SKM-1 (cell line): Measurements from ENCODE around the gene RNF141.
A peak's percentile ranks its signal among the peaks of the same experiment; 100 is the strongest.

Experiments used
- DNase-seq: peaks from one replicate; lab custom pipeline; 2025; ENCODE audit not compliant: unreplicated experiment; lab: John Stamatoyannopoulos, UW

The RNF141 gene

DNA sequence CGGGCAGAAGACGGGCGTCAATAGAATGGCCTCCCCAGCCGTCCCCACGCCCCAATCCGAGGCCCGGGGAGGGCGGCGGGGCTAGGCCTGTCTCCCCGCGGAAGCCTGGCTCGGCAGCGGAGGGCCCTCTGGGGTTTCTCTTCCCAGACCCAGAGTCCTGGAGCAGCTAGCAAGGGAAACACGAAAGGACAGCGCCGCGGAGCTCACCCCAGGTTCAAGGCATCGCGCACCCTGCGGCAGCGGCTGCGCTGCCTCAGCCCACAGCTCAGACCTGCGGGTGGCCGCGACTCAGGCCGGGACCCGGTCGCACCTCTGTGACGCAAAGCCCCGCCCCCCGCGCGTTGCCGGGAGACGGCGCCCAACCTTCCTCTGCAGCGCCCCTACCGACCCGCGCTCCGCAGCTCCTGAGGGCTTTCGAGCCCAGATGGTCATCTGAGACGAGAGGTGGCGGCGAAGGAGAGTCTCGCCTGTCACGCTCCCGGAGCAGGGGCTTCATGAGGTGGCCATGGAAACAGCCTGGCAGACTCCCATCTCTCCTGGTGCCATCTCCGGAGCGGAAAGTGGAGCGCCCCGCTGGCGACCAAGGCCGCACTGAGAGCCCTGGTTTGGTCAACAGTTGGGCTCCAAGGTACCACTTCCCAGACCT, at the start of gene RNF141:
RNF141 (minus strand) TSS at position 273 of the 646 bp plus-strand sequence. CDS start 7,029 bp downstream, outside the sequence.
- peak; percentile 80 for DNase-seq

DNA sequence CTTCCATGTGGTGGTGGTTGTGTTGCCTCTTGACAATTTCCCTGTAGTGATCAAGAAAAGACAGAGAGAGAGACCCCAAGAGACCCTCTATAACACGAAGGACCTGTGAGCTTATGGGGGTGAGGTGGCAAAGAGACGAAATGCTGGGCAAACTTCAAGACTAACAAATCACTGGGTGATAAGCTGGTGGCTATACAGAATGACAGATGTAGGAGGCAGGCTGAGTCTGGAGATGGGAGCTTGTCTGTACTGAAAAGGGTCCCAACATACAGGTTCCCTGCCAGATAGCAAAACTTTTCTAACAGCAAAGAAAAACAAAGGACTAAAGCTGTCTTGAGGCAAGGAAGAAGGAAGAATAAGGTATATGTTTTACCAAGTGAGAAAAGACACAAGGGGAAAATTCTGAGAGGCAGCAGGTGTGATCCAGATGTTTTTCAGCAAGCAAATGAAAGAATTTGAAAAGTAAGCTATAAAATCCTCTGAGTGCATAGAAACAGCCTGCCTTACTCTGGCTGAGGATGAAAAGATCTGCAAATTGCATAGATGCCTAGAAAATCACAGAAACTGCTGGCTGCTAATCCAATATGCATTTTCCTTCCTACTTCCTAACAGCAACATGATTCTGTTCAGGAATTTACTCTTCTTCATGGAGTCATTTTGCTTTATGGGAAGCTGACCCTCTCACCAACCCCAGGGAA, 49.4 kb upstream of the RNF141 start:
- DNase-seq, result no peak

GRCh38 chr11:10588904-10589303, 47.9 kb upstream of the RNF141 start:
- DNase-seq, result no peak

GRCh38 chr11:10587995-10588394, 47.0 kb upstream of the RNF141 start:
- DNase-seq, result no peak

- DNase-seq, result no peak
These were observed 46.4 kb upstream of the RNF141 start for GRCh38 chr11:10587388-10587787.

DNA sequence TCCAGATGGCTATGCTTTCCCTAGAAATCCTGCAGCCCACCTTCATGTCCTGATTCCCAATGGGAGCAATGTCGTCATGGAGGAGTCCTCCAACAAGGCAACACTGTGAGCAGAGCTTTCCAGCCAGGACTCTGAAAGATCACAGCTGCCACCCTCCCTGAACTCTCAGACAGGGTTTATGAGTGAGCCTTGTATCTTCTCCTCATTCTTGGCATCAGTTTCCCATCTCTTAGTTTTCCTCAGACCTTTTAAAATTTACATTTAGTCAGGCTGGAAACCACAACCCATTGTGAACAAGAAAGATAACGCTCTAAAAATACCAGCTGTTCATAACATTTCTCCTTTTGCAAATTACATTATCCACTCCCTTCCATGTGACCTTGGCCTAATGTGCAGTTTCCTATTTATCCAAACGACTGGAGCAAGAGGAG, 43.1 kb upstream of the RNF141 start:
- DNase-seq, result no peak

DNA sequence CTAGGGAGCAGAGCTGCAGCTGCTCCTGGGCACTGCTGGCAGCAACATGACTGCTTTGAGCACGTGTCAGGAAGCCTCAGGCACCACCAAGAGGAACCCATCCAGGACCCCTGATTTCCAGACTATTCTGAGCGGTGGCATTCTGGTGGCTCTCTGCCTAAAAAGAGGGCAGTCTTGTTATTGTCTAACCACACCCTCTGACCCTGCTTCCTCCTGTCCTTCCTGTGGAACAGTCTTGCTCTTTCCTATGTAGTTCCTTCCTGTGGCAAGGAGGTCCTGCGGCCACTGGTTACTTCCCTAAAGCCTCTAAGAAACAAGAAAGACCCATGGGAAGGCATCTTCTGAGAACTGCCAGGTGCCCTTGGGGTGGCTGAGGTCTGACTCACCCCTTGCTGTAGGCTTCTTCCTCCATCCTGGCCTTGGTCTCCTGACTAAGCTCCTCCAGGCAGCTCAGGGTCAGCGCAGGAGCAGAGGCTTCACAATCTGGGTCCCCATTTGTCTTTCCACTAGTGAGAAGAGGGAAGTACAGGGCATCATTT, 40.6 kb upstream of the RNF141 start:
- DNase-seq, result peak; percentile 98

GRCh38 chr11:10580623-10581022, 39.6 kb upstream of the RNF141 start:
- no peak for DNase-seq

DNA sequence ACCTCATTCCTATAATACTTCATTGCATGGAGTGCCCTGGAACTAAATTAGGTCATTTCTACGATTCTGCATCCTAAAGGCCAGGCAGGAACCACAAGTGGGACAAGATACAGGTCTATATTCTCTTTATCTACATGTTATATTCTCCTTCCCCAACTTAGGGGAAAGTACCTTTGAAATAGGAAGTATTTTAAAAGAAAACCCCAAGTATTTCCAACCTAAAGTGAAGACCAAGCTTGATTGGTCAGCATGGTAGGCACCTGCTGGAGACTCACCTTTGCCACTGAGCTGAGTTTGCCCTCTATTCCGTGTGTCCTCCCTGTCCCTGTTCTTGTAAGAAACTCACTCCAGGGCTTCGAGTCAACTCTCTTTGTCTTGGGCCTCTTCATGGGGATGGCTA, 38.7 kb upstream of the RNF141 start:
- no peak for DNase-seq

DNA sequence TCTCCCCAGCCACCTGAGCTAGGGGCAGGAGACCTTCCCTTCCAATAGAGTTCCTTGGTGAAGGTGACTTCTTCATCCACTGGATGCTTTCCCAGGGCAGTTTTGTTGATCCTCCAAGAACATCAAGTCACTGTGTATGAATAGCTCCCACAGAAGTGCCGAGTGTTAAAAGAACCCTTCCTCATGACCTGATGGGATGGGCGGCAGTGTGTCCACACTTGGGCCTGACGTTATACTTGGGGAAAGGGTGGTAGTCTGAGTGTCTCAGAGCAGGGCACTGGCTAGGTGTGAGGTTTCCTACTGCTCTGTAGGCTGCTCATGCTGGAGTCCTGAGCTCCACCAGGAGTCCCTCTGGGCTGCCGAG, 35.0 kb upstream of the RNF141 start:
- no peak for DNase-seq

DNA sequence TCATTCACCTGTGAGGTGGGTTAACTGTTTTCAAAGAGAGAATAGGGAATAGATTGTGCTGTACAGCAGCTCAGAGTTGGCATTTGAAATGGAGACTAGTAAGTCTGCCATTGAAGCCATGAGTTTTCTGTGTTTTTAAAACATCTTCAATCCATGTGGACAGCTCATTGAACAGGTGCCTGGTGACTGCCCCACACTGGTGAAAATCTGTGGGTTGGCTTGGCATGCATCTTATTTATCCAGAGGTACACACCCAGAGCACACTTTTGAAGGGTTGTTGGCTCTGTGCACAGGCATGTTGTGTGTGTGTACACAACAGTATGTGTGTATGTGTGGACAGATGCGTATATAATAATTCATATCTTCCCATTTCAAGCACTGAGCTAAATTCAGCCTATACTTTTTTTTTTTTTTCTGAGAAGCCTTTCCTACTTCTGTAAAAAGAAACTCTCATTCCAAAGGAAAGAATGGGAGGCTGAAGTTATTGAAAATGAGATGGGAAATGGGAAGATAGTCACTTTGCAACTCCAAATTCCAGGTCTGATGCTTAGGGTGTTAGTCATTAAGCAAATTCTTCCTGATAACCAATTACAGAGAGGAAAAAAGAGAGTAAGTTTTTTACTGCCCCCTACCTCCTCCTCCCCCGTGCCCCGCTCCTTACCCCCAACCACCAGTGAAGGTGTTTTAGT, 34.5 kb upstream of the RNF141 start:
- DNase-seq, result no peak

- DNase-seq, result no peak
These were observed 32.6 kb upstream of the RNF141 start for GRCh38 chr11:10573556-10573955.

DNA sequence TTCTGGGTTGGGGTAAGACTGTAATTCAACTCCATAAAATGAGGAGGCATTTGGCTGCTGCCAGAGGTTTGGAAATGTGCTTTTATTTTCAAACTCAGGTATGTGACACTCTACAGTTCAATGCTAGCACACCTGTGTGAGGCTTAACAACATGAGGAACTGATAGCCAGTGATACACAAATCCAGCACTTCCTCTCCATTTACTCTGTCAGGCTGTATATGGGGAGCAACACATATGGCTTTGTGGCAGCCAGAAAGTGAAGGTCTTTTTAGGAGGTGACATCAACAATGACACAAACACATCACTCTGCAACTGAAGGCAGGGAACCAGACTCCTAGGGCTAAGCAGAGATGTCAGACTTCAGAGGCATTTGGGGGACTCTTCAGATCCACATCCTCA, 32.0 kb upstream of the RNF141 start:
- no peak for DNase-seq

DNA sequence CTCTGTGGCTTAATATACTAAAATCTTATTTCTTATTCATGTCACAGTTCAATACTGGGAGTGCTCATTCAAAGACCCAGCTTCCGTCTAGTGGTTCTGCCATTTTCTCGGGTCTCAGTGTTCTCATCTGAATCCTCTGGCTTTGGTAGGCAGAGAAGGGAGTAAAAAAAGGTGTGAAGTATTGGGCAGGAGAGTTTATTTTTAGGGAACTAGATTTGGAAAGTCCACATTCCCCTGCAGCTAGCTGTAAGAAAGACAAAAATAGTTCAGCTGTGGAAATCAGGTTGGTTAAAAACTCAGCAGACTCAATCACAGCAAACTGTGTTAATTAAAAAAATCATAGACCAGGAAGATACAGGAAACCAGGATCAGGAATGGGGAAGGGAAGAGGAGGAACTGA, 31.5 kb upstream of the RNF141 start:
- DNase-seq, result no peak

GRCh38 chr11:10568486-10568941, 27.5 kb upstream of the RNF141 start, which contains the start of gene LYVE1:
Gene LYVE1, minus strand, starts transcription at chr11:10568665. Its CDS starts 133 bp downstream, at chr11:10568532.
- no peak for DNase-seq

DNA sequence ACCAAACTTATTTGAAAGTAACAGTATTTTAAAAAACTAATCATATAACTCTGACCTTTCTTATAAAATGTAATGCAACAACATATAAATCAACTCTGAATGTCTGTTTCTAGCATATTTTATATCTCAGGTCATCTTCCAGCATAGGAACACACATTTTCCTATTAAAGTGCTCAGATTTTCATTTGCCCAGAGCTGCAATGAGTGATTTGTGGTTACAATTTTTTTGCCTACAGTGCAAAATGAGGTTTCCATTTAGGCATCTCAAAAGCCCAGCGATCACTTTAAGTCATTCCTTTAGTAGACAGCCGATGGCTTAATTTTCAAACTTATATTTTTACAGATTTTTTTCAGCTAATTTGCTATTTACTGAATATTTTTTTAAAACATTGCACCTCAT, 26.5 kb upstream of the RNF141 start:
- DNase-seq, result no peak

- no peak for DNase-seq
These were observed 25.4 kb upstream of the RNF141 start for GRCh38 chr11:10566257-10566957.

DNA sequence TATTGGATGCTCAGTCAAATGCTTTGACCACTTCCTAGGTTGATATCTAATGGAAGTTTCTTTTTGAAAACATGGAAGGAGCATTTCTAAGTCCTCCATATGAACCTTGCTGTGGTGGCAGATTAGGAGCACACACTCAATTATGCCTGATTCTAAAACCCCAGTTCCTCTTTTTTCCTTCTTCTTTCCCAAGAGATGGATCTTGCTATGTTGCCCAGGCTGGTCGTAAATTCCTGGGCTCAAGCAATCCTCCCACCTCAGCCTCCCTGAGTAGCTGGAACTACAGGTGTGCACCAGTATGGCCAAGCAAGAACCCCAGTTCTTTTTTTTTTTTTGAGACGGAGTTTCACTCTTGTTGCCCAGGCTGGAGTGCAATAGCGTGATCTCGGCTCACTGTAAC, 24.5 kb upstream of the RNF141 start:
- DNase-seq, result no peak

DNA sequence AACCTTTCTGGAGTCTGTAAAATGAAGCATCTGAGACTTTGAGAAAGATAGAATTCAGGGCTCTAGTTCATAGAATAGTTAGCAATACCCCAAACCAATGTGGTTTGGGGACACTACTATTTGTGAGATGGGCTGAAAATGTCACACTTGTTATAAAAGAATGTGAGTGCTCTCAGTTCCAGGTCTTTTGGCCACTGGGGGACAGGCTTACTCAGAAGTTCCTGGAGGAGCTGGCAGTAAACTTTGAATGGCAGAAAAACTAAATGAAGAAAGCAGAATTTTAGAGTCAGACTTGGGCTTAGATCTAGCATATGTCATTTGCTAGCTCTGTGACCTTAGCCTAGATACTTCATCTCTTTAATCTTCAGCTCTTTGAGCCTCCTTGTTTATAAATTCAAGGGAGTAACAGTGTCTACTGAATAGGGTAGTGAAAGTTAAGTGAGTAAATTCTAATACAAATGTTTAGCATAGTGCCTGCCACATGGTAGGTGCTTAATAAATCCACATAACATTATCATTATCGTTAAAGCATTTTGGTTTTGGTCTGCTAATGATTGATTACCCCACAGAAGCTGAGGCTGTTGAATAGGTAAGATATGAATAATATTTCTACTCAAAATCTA, 23.8 kb upstream of the RNF141 start:
- no peak for DNase-seq

- DNase-seq, result no peak
These were observed 23.0 kb upstream of the RNF141 start for GRCh38 chr11:10564030-10564429.

DNA sequence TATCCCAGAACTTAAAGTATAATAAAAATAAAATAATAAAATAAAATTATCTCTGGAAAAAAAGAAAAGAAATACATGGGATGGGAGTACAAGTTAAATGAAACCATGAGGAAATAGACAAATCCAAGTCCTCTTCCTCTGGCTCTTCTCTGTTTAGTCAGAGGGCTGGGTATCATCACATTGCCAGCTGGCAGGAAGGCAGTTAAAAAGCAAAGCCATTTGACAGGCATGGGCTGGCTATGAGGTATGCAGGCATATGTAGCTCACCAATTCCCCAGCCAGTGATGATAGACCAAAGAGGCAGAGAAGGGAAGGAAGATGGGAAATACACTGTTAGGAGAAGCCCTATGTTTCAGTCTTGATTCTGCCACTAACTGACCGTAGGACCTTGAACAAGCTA, 21.0 kb upstream of the RNF141 start:
- DNase-seq, result no peak
